HEK293 (cell line): ENCODE data around the gene CPAMD8.

Experiments used
- CTCF ChIP-seq: fragments of 450-650 bp; formaldehyde crosslinking; IDR thresholded peaks from 2 replicates; pipeline ENCODE4 v1.5.1; 2016; ENCODE audit warnings: missing biosample characterization, missing genetic modification characterization
- ZNF433 ChIP-seq: fragments of 450-650 bp; formaldehyde crosslinking; IDR thresholded peaks from 2 replicates; pipeline ENCODE4 v1.5.1; 2016; ENCODE audit warnings: missing biosample characterization, missing genetic modification characterization, low read depth
- ZNF449 ChIP-seq: fragments of 450-650 bp; formaldehyde crosslinking; IDR thresholded peaks from 2 replicates; pipeline ENCODE4 v1.5.1; 2017; ENCODE audit warnings: missing biosample characterization, mild to moderate bottlenecking, missing genetic modification characterization, moderate library complexity
- ZNF768 ChIP-seq: fragments of 450-650 bp; formaldehyde crosslinking; IDR thresholded peaks from 2 replicates; pipeline ENCODE4 v1.5.1; 2018; ENCODE audit warnings: missing biosample characterization, mild to moderate bottlenecking, missing genetic modification characterization

- no peak for TF ChIP-seq ZNF768 (tag by site-specific recombination)
- TF ChIP-seq CTCF (tag by site-specific recombination), result peak; percentile 40
- TF ChIP-seq ZNF449 (tag by site-specific recombination), result no peak
- TF ChIP-seq ZNF433 (tag by site-specific recombination), result no peak
Observed at GRCh38 chr19:17075864-17076542, 49.4 kb upstream of the CPAMD8 start.
